GM12878 (cell line): ENCODE measurements around the gene ANP32B. TPM values are rescaled to one million over a fixed set of nuclear protein-coding genes. Genes with fewer than 3 reads are reported as not detected.

ENCODE experiments used
- FOS ChIP-seq: IDR thresholded peaks from 3 replicates; pipeline ENCODE4 v1.6.1; 2011; ENCODE audit warnings: borderline replicate concordance; ENCODE audit not compliant: insufficient read length; ENCODE audit errors: extremely low read depth
- POLR2A ChIP-seq: IDR thresholded peaks from 2 replicates; pipeline ENCODE4 v1.6.1; 2011; ENCODE audit warnings: low read depth, mild to moderate bottlenecking, low read length
- RFX5 ChIP-seq: IDR thresholded peaks from 2 replicates; pipeline ENCODE4 v1.6.1; 2011; ENCODE audit warnings: low read depth, low read length, improper control_type of control experiment
- STAT3 ChIP-seq: IDR thresholded peaks from 2 replicates; pipeline ENCODE4 v1.6.1; 2011; ENCODE audit warnings: low read depth, low read length, improper control_type of control experiment
- polyA plus RNA-seq, 11 experiments: library from polyadenylated mRNA; depleted of rRNA in 4 of 11; unstranded in 6 of 11; stranded (reverse) in 5 of 11; fragments of >200 nt; fragmentation: Nextera tagmentation in 4 of 11; fragmentation: Illumina TruSeq in 1 of 11; extraction: Ambion mirVana in 4 of 11; extraction: Trizol in 1 of 11; gene quantifications; 1 replicate in 1 of 11; 2 replicates in 10 of 11; pipeline versions ENCODE4 v1.2.1 to v1.2.3, GENCODE V29; 2011 to 2016; ENCODE audit warnings: inconsistent platforms in 2 of 11, missing spikeins in 2 of 11, low read depth in 1 of 11
- small RNA-seq: library from RNA; depleted of rRNA; stranded (forward); fragments of <200 nt; gene quantifications from one replicate; pipeline ENCODE3, GENCODE V24; 2014
- total RNA-seq, 4 experiments: library from RNA; depleted of rRNA in 3 of 4; stranded (reverse); fragments of >200 nt in 3 of 4; fragmentation: Illumina TruSeq in 1 of 4; extraction: Trizol in 1 of 4; gene quantifications; 2 replicates each; pipeline versions ENCODE4 v1.2.1 to v1.2.3, GENCODE V29; 2013 to 2021
- TF ChIP-seq, protein P1 (sequence below): IDR thresholded peaks from 2 replicates; pipeline ENCODE4 v1.6.1; 2011; ENCODE audit warnings: low read depth, low read length, improper control_type of control experiment, borderline replicate concordance
- TF ChIP-seq, protein P2 (sequence below): fragments of 450-650 bp; IDR thresholded peaks from 2 replicates; pipeline ENCODE4 v1.6.1; 2017; ENCODE audit warnings: mild to moderate bottlenecking, moderate library complexity

Gene ANP32B
- total and polyA plus RNA-seq, 10 of the 15 experiments (the other 5 are each of a cell fraction or from before 2014, with no cell fraction given) = 24.5 to 419 (median 171) TPM

DNA sequence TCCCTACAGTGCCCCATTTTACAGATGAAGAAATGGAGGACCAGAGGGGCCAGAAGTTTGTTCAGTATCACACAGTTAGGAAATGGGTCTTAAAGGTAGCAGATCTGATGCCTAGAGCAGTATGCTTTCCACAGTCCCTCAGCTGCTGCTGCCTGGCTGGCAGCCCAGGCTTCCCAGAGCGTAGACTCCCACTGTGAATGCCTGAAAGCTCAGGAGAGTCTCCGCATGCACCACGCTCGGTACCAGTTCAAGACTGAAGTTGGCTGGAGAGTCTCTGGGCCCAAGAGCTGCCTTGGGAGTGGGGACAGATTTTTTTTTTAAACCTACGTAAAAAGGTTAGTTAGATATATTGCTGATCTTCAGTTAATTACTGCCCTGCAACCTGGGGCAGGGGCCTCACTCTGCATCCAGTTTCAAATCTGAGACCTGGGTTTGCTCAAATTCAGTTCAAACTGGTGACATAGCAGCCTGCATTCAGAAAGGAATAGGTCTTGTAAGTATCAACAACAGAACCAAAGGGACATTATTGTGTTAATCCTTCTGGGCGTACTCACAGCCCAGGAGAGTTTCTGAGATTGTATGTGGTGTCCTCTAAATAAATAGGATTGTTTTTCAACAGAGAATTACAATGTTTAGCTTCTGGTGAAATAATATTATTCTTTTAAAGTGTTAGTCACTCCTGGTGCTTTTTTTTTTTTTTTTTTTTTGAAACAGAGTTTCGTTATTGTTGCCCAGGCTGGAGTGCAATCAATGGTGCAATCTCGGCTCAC, 81.7 kb downstream of the ANP32B start (continued):
- TF ChIP-seq, protein P1, sequence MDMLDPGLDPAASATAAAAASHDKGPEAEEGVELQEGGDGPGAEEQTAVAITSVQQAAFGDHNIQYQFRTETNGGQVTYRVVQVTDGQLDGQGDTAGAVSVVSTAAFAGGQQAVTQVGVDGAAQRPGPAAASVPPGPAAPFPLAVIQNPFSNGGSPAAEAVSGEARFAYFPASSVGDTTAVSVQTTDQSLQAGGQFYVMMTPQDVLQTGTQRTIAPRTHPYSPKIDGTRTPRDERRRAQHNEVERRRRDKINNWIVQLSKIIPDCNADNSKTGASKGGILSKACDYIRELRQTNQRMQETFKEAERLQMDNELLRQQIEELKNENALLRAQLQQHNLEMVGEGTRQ = no peak
- TF ChIP-seq FOS (no peak), RFX5 (no peak), STAT3 (no peak), POLR2A (no peak)
- TF ChIP-seq, protein P2, sequence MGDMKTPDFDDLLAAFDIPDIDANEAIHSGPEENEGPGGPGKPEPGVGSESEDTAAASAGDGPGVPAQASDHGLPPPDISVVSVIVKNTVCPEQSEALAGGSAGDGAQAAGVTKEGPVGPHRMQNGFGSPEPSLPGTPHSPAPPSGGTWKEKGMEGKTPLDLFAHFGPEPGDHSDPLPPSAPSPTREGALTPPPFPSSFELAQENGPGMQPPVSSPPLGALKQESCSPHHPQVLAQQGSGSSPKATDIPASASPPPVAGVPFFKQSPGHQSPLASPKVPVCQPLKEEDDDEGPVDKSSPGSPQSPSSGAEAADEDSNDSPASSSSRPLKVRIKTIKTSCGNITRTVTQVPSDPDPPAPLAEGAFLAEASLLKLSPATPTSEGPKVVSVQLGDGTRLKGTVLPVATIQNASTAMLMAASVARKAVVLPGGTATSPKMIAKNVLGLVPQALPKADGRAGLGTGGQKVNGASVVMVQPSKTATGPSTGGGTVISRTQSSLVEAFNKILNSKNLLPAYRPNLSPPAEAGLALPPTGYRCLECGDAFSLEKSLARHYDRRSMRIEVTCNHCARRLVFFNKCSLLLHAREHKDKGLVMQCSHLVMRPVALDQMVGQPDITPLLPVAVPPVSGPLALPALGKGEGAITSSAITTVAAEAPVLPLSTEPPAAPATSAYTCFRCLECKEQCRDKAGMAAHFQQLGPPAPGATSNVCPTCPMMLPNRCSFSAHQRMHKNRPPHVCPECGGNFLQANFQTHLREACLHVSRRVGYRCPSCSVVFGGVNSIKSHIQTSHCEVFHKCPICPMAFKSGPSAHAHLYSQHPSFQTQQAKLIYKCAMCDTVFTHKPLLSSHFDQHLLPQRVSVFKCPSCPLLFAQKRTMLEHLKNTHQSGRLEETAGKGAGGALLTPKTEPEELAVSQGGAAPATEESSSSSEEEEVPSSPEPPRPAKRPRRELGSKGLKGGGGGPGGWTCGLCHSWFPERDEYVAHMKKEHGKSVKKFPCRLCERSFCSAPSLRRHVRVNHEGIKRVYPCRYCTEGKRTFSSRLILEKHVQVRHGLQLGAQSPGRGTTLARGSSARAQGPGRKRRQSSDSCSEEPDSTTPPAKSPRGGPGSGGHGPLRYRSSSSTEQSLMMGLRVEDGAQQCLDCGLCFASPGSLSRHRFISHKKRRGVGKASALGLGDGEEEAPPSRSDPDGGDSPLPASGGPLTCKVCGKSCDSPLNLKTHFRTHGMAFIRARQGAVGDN = no peak

Small RNA genes lying within 50 kb of the gene (small RNA-seq; reads per million reads assigned to genes)
- not detected for gene RNU6-918P

Other genes with a start within 250 kb of the ANP32B start
- not detected in 2 replicates for gene FOXE1, start 130.1 kb upstream of the ANP32B start, total RNA-seq (2014; rRNA removed)
- gene FOXE1, start 130.1 kb upstream of the ANP32B start, total RNA-seq (2014; rRNA removed; fragmentation: Illumina TruSeq; extraction: Trizol) = not detected in 2 replicates
- gene FOXE1, start 130.1 kb upstream of the ANP32B start, total RNA-seq (2021) = not detected in 2 replicates
- gene FOXE1, start 130.1 kb upstream of the ANP32B start, polyA plus RNA-seq (2011; rRNA removed) = not detected in 2 replicates
- not detected in 2 replicates for gene FOXE1, start 130.1 kb upstream of the ANP32B start, polyA plus RNA-seq (2014; fragmentation: Illumina TruSeq; extraction: Trizol)
- gene FOXE1, start 130.1 kb upstream of the ANP32B start, polyA plus RNA-seq (2014; fragmentation: Nextera tagmentation; extraction: Ambion mirVana) = not detected
- not detected in 2 replicates for gene FOXE1, start 130.1 kb upstream of the ANP32B start, polyA plus RNA-seq (2014; rRNA removed)
- gene FOXE1, start 130.1 kb upstream of the ANP32B start, polyA plus RNA-seq (2016; fragmentation: Nextera tagmentation; extraction: Ambion mirVana) = not detected
- gene TRMO, start 60.8 kb upstream of the ANP32B start, total RNA-seq (2014; rRNA removed) = 17.8 and 20.3 TPM in 2 replicates
- gene TRMO, start 60.8 kb upstream of the ANP32B start, total RNA-seq (2014; rRNA removed; fragmentation: Illumina TruSeq; extraction: Trizol) = 20.9 and 21.0 TPM in 2 replicates
- 12.7 and 13.9 TPM in 2 replicates for gene TRMO, start 60.8 kb upstream of the ANP32B start, total RNA-seq (2021)
- 19.2 and 23.0 TPM in 2 replicates for gene TRMO, start 60.8 kb upstream of the ANP32B start, polyA plus RNA-seq (2011; rRNA removed)
- gene TRMO, start 60.8 kb upstream of the ANP32B start, polyA plus RNA-seq (2014; fragmentation: Illumina TruSeq; extraction: Trizol) = 23.6 and 24.4 TPM in 2 replicates
- gene TRMO, start 60.8 kb upstream of the ANP32B start, polyA plus RNA-seq (2014; fragmentation: Nextera tagmentation; extraction: Ambion mirVana) = 1 to 10 TPM; 5.8 to 7.7 TPM
- gene TRMO, start 60.8 kb upstream of the ANP32B start, polyA plus RNA-seq (2014; rRNA removed) = 14.4 and 15.6 TPM in 2 replicates
- gene TRMO, start 60.8 kb upstream of the ANP32B start, polyA plus RNA-seq (2016; fragmentation: Nextera tagmentation; extraction: Ambion mirVana) = 10 to 100 TPM; 11.9 to 15.0 TPM
- 0.05 TPM in 1 of 2 replicates, not detected in the other for gene HEMGN, start 45.2 kb upstream of the ANP32B start, total RNA-seq (2014; rRNA removed)
- 0.09 and 0.14 TPM in 2 replicates for gene HEMGN, start 45.2 kb upstream of the ANP32B start, total RNA-seq (2014; rRNA removed; fragmentation: Illumina TruSeq; extraction: Trizol)
- gene HEMGN, start 45.2 kb upstream of the ANP32B start, total RNA-seq (2021) = 0.28 TPM in 1 of 2 replicates, not detected in the other
- gene HEMGN, start 45.2 kb upstream of the ANP32B start, polyA plus RNA-seq (2011; rRNA removed) = 0.04 TPM in 1 of 2 replicates, not detected in the other
- gene HEMGN, start 45.2 kb upstream of the ANP32B start, polyA plus RNA-seq (2014; fragmentation: Illumina TruSeq; extraction: Trizol) = 0.09 and 0.10 TPM in 2 replicates
- gene HEMGN, start 45.2 kb upstream of the ANP32B start, polyA plus RNA-seq (2014; fragmentation: Nextera tagmentation; extraction: Ambion mirVana) = under 1 TPM; 0.03 to 0.18 TPM
- 0.09 TPM in 1 of 2 replicates, not detected in the other for gene HEMGN, start 45.2 kb upstream of the ANP32B start, polyA plus RNA-seq (2014; rRNA removed)
- not detected for gene HEMGN, start 45.2 kb upstream of the ANP32B start, polyA plus RNA-seq (2016; fragmentation: Nextera tagmentation; extraction: Ambion mirVana)
- gene NANS, start 73.4 kb downstream of the ANP32B start, total RNA-seq (2014; rRNA removed) = 64.8 and 68.3 TPM in 2 replicates
- 52.3 and 55.5 TPM in 2 replicates for gene NANS, start 73.4 kb downstream of the ANP32B start, total RNA-seq (2014; rRNA removed; fragmentation: Illumina TruSeq; extraction: Trizol)
- 47.8 and 49.1 TPM in 2 replicates for gene NANS, start 73.4 kb downstream of the ANP32B start, total RNA-seq (2021)
- gene NANS, start 73.4 kb downstream of the ANP32B start, polyA plus RNA-seq (2011; rRNA removed) = 37.9 and 44.6 TPM in 2 replicates
- gene NANS, start 73.4 kb downstream of the ANP32B start, polyA plus RNA-seq (2014; fragmentation: Illumina TruSeq; extraction: Trizol) = 47.8 and 48.8 TPM in 2 replicates
- 10 to 100 TPM; 21.0 to 26.1 TPM for gene NANS, start 73.4 kb downstream of the ANP32B start, polyA plus RNA-seq (2014; fragmentation: Nextera tagmentation; extraction: Ambion mirVana)
- gene NANS, start 73.4 kb downstream of the ANP32B start, polyA plus RNA-seq (2014; rRNA removed) = 55.6 and 56.5 TPM in 2 replicates
- 100 to 1,000 TPM; 109 to 126 TPM for gene NANS, start 73.4 kb downstream of the ANP32B start, polyA plus RNA-seq (2016; fragmentation: Nextera tagmentation; extraction: Ambion mirVana)
- gene TRIM14, start 135.9 kb downstream of the ANP32B start, total RNA-seq (2014; rRNA removed) = 25.1 and 25.2 TPM in 2 replicates
- 20.3 and 21.2 TPM in 2 replicates for gene TRIM14, start 135.9 kb downstream of the ANP32B start, total RNA-seq (2014; rRNA removed; fragmentation: Illumina TruSeq; extraction: Trizol)
- 53.3 and 54.4 TPM in 2 replicates for gene TRIM14, start 135.9 kb downstream of the ANP32B start, total RNA-seq (2021)
- 25.9 and 32.7 TPM in 2 replicates for gene TRIM14, start 135.9 kb downstream of the ANP32B start, polyA plus RNA-seq (2011; rRNA removed)
- gene TRIM14, start 135.9 kb downstream of the ANP32B start, polyA plus RNA-seq (2014; fragmentation: Illumina TruSeq; extraction: Trizol) = 42.4 and 42.6 TPM in 2 replicates
- gene TRIM14, start 135.9 kb downstream of the ANP32B start, polyA plus RNA-seq (2014; fragmentation: Nextera tagmentation; extraction: Ambion mirVana) = 10 to 100 TPM in 1 of 2 experiments, 1 to 10 TPM in 1; 8.6 to 10.2 TPM
- gene TRIM14, start 135.9 kb downstream of the ANP32B start, polyA plus RNA-seq (2014; rRNA removed) = 39.6 and 39.7 TPM in 2 replicates
- 10 to 100 TPM; 38.7 to 41.2 TPM for gene TRIM14, start 135.9 kb downstream of the ANP32B start, polyA plus RNA-seq (2016; fragmentation: Nextera tagmentation; extraction: Ambion mirVana)
- 4.1 and 4.7 TPM in 2 replicates for gene CORO2A, start 209.3 kb downstream of the ANP32B start, total RNA-seq (2014; rRNA removed)
- gene CORO2A, start 209.3 kb downstream of the ANP32B start, total RNA-seq (2014; rRNA removed; fragmentation: Illumina TruSeq; extraction: Trizol) = 4.8 TPM in 2 replicates
- 4.8 and 4.9 TPM in 2 replicates for gene CORO2A, start 209.3 kb downstream of the ANP32B start, total RNA-seq (2021)
- 0.84 and 1.0 TPM in 2 replicates for gene CORO2A, start 209.3 kb downstream of the ANP32B start, polyA plus RNA-seq (2011; rRNA removed)
- 5.0 and 5.5 TPM in 2 replicates for gene CORO2A, start 209.3 kb downstream of the ANP32B start, polyA plus RNA-seq (2014; fragmentation: Illumina TruSeq; extraction: Trizol)
- 1 to 10 TPM; 1.7 to 1.9 TPM for gene CORO2A, start 209.3 kb downstream of the ANP32B start, polyA plus RNA-seq (2014; fragmentation: Nextera tagmentation; extraction: Ambion mirVana)
- 4.2 and 5.3 TPM in 2 replicates for gene CORO2A, start 209.3 kb downstream of the ANP32B start, polyA plus RNA-seq (2014; rRNA removed)
- 1 to 10 TPM; 2.4 to 2.8 TPM for gene CORO2A, start 209.3 kb downstream of the ANP32B start, polyA plus RNA-seq (2016; fragmentation: Nextera tagmentation; extraction: Ambion mirVana)